Peyer's patch (tissue), 4 donors: Measurements from ENCODE around the gene BCKDHB. TPM values are rescaled to one million over a fixed set of nuclear protein-coding genes. Genes with fewer than 3 reads are reported as not detected.
"Not testable (repeated sequence)": the region's sequence is repeated elsewhere in the genome, so short reads cannot be mapped to it uniquely, and the experiment has no call there.

Experiments used
- DNase-seq, 3 donors: peaks; one replicate each; pipeline ENCODE4 v3.0.0-alpha.2; 2017 to 2019
- H3K27ac ChIP-seq, 4 donors: fragments of 200-600 bp; sonication (generic); one replicate each; pipeline ENCODE4 v1.5.1; 2016 to 2019
- H3K27me3 ChIP-seq, 2 donors: fragments of 200-600 bp; sonication (generic); one replicate each; pipeline ENCODE4 v1.5.1; 2019
- H3K36me3 ChIP-seq, 3 donors: fragments of 200-600 bp; sonication (generic); one replicate each; pipeline ENCODE4 v1.5.1; 2016 to 2019
- H3K4me1 ChIP-seq, 4 donors: fragments of 200-600 bp; sonication (generic); one replicate each; pipeline ENCODE4 v1.5.1; 2016 to 2019
- H3K4me3 ChIP-seq, 4 donors: fragments of 200-600 bp; sonication (generic); 1 replicate in 3 of 4; 2 replicates in 1 of 4; pipeline ENCODE4 v1.5.1; 2016 to 2019; ENCODE audit warnings: mild to moderate bottlenecking in 1 of 4
- H3K9me3 ChIP-seq, 4 donors: fragments of 200-600 bp; sonication (generic); one replicate each; pipeline ENCODE4 v1.5.1; 2016 to 2019; ENCODE audit warnings: mild to moderate bottlenecking in 1 of 4
- POLR2A ChIP-seq, 2 donors: fragments of 450-650 bp; IDR thresholded peaks; one replicate each; pipeline ENCODE4 v1.5.1; 2017; ENCODE audit warnings: antibody characterized with exemption in 2 of 2, mild to moderate bottlenecking in 2 of 2, moderate library complexity in 2 of 2
- total RNA-seq, 4 donors: library from RNA; depleted of rRNA; stranded (reverse); fragments of >200 nt; gene quantifications; one replicate each; pipeline ENCODE4 v1.1.0, GENCODE V29; 2016
- TF ChIP-seq, protein P1 (sequence below), 6 experiments: fragments of 450-650 bp in 4 of 6; fragments of 200-600 bp in 2 of 6; sonication (generic) in 1 of 6; IDR thresholded peaks; one replicate each; pipeline ENCODE4 v1.5.1; 2017 to 2019; ENCODE audit warnings: antibody characterized with exemption in 6 of 6, mild to moderate bottlenecking in 3 of 6, moderate library complexity in 1 of 6

The BCKDHB gene
- total RNA-seq, 4 donors from 2014 or later = 13.3 to 31.8 (median 20.1) TPM

DNA sequence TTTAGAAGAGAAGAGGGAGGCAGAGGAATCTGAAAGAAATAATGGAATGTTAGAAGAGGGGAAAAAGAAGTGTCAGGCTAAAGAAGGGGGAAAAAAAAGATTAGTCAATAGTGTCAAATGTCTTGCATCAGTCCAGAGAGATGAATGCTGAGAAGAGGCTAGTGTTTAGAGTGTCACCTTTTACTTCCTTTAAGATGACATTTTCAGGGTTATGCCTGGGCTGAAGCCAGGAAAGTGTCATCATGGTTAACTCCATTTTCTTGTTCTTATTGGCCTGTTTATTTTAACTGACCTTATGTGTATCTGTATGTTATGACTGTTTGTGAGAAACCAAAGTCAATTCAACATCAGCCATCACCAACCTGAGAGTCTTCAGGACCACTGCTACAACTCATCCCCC, 15.0 kb upstream of the BCKDHB start:
- H3K4me1 ChIP-seq = no peaks in the 10 kb centered on the region
- H3K36me3 ChIP-seq = no peaks in the 10 kb centered on the region
- TF ChIP-seq, protein P1, sequence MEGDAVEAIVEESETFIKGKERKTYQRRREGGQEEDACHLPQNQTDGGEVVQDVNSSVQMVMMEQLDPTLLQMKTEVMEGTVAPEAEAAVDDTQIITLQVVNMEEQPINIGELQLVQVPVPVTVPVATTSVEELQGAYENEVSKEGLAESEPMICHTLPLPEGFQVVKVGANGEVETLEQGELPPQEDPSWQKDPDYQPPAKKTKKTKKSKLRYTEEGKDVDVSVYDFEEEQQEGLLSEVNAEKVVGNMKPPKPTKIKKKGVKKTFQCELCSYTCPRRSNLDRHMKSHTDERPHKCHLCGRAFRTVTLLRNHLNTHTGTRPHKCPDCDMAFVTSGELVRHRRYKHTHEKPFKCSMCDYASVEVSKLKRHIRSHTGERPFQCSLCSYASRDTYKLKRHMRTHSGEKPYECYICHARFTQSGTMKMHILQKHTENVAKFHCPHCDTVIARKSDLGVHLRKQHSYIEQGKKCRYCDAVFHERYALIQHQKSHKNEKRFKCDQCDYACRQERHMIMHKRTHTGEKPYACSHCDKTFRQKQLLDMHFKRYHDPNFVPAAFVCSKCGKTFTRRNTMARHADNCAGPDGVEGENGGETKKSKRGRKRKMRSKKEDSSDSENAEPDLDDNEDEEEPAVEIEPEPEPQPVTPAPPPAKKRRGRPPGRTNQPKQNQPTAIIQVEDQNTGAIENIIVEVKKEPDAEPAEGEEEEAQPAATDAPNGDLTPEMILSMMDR (IDR thresholded peaks at IDR 0.05) = no peak
- TF ChIP-seq POLR2A (IDR thresholded peaks at IDR 0.05) = no peak
- H3K27me3 ChIP-seq = no peaks in the 10 kb centered on the region
- no peaks in the 10 kb centered on the region for H3K9me3 ChIP-seq
- no peak overlapping the region for H3K27ac ChIP-seq
- no peak overlapping the region for H3K4me3 ChIP-seq
- no peak for DNase-seq

DNA sequence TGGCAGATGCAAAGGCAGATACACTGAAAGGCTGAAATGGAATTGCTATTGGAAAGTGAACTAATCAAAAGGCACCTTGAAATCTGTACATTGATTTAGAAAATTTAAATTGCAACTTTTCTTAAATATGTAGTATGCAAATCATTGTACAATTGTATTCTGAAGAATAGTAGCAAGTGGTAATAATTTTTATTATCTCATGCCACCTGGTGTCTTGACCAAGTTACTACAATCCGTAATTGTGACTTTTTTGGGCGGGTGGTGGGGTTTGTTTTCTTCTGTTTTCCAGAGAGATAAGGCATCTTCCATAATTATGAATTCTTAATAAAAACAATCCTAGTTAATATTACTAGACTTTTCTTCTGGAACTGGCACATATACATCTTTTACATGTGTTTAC, 12.5 kb upstream of the BCKDHB start:
- no peak for TF ChIP-seq POLR2A (IDR thresholded peaks at IDR 0.05)
- TF ChIP-seq, protein P1 (IDR thresholded peaks at IDR 0.05) = peak; percentile 27 to 59 (median 56)
- Histone ChIP-seq H3K9me3 (no peaks in the 10 kb centered on the region), H3K27ac (no peak overlapping the region), H3K4me1 (no peaks in the 10 kb centered on the region), H3K27me3 (no peaks in the 10 kb centered on the region), H3K36me3 (no peaks in the 10 kb centered on the region), H3K4me3 (no peak overlapping the region)
- no peak for DNase-seq

DNA sequence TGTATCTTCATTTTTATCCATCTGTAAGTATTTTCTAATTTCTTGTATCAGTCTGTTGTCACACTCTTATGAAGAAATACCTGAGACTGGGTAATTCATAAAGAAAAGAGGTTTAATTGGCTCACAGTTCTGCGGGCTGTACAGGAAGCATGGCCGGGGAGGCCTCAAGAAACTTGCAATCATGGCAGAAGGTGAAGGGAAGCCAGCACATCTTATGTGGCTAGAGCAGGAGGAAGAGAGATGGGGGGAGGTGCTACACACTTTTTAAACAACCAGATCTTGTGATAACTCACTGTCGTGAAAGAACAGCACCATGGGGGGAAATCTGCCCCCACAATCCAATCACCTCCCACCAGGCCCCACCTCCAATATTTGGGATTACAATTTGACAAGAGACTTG, 10.9 kb upstream of the BCKDHB start:
- Histone ChIP-seq H3K36me3 (no peaks in the 10 kb centered on the region), H3K27me3 (no peaks in the 10 kb centered on the region), H3K27ac (no peak overlapping the region), H3K9me3 (no peaks in the 10 kb centered on the region), H3K4me1 (no peaks in the 10 kb centered on the region), H3K4me3 (no peak overlapping the region)
- no peak for DNase-seq
- no peak for TF ChIP-seq POLR2A (IDR thresholded peaks at IDR 0.05)
- TF ChIP-seq, protein P1 (IDR thresholded peaks at IDR 0.05) = no peak

DNA sequence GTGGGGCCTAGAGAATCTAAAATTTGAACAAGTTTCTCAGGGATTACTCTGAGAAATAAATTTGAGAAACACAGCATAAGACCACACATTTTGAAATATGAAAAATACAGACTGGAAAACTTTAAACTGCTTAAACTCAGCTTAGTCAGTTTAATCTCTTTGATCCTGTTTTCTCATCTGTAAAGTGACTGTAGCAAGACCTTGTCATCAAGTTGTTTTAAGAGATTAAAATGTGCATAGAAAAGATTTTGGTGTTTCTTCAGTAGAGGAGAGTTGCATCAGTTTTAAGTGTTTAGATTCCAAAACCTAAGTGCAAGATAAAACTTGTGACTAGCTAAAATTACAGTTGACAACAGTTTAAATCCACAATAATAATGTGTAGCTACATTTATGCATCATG, 8.1 kb upstream of the BCKDHB start:
- Histone ChIP-seq H3K4me3 (no peak overlapping the region), H3K36me3 (no peaks in the 10 kb centered on the region), H3K27me3 (no peaks in the 10 kb centered on the region), H3K4me1 (no peaks in the 10 kb centered on the region), H3K27ac (no peak overlapping the region), H3K9me3 (no peaks in the 10 kb centered on the region)
- DNase-seq = no peak
- TF ChIP-seq POLR2A (IDR thresholded peaks at IDR 0.05) = no peak
- TF ChIP-seq, protein P1 (IDR thresholded peaks at IDR 0.05) = no peak

DNA sequence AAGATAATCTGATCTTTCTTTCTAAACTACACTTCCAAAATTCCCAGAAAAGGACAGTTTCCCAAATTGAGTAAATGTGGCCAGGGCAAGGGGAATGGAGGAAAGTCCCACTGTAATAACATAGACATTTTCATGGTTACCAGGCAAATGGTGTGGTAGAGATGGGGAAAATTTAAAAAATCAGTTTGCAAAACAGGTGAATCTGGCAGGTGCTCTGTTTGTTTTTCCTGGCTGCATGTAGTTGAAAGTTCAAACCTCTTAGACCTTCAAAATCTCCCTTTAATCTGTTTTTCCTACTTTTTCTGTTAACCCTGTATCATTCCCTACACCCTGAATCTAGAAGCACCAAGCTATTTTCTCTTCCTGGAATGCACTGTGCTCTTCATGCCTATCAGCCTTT, 2.0 kb upstream of the BCKDHB start:
- no peak for TF ChIP-seq POLR2A (IDR thresholded peaks at IDR 0.05)
- TF ChIP-seq, protein P1 (IDR thresholded peaks at IDR 0.05) = no peak
- no peaks in the 10 kb centered on the region for H3K4me1 ChIP-seq
- no peaks in the 10 kb centered on the region for H3K36me3 ChIP-seq
- no peak overlapping the region for H3K4me3 ChIP-seq
- DNase-seq = no peak
- H3K27me3 ChIP-seq = no peaks in the 10 kb centered on the region
- no peaks in the 10 kb centered on the region for H3K9me3 ChIP-seq
- no peak overlapping the region for H3K27ac ChIP-seq

DNA sequence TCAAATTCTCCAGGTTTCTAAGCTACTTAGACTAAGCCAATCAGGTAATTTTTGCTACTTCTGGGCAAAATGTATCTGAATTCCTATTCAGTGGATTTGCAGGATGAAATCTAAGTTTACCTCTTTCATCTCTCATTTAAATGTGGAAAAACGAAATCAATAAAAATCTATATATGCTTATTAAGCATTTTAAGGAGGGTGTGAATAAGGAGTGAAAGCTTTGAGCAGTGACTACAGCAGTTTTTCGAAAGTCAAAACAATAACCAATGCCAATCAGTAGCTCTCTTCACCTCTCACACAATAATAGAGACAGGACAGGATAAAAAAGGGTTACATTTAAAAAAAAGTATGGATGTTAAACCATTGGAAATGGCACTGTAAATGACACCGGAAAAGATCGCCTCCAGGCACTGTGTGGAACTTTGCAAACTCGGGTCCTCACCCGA, 476 bp upstream of the BCKDHB start:
- DNase-seq = no peak
- H3K27ac ChIP-seq = peak overlapping the region in 3 of 4 donors; percentile 19 to 88 (median 78)
- no peaks in the 10 kb centered on the region for H3K36me3 ChIP-seq
- no peaks in the 10 kb centered on the region for H3K27me3 ChIP-seq
- no peaks in the 10 kb centered on the region for H3K9me3 ChIP-seq
- peak overlapping the region; percentile 65 to 87 (median 74) for H3K4me3 ChIP-seq
- no peaks in the 10 kb centered on the region for H3K4me1 ChIP-seq
- no peak for TF ChIP-seq POLR2A (IDR thresholded peaks at IDR 0.05)
- TF ChIP-seq, protein P1 (IDR thresholded peaks at IDR 0.05) = no peak

DNA sequence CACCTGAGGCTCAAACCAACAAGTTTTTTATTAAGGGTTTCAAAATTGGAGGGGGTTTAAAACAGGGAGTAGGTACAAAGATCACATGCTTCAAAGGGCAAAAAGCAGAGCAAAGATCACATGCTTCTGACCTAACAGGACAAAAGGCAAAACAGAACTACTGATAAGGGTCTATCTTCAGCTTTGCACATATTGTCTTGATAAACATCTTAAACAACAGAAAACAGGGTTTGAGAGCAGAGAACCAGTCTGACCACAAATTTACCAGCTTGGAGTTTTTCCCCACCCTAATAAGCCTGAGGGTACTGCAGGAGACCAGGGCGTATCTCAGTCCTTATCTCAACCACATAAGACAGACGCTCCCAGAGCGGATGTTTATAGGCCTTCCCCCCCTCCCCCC, 16.1 kb downstream of the BCKDHB start:
- not testable (repeated sequence) for H3K4me3 ChIP-seq, H3K27ac ChIP-seq, H3K9me3 ChIP-seq, DNase-seq, H3K36me3 ChIP-seq, H3K27me3 ChIP-seq
- H3K4me1 ChIP-seq = peaks cover 0 to 11% (median 0%) of the 10 kb centered on the region in 4 donors
